ENCODE results near the gene ZNF738.

- TF ChIP-seq MAX (IDR thresholded peaks at IDR 0.05) (no peak), USF1 (IDR thresholded peaks at IDR 0.05) (no peak), RAD21 (IDR thresholded peaks at IDR 0.05; ENCODE audit: low read depth) (no peak), TAF1 (IDR thresholded peaks at IDR 0.05; ENCODE audit: low read depth) (no peak), YY1 (IDR thresholded peaks at IDR 0.05; ENCODE audit: low read depth) (no peak), CEBPB (IDR thresholded peaks at IDR 0.05) (no peak), EP300 (IDR thresholded peaks at IDR 0.05; ENCODE audit: borderline replicate concordance) (no peak)
- TF ChIP-seq, protein P1, sequence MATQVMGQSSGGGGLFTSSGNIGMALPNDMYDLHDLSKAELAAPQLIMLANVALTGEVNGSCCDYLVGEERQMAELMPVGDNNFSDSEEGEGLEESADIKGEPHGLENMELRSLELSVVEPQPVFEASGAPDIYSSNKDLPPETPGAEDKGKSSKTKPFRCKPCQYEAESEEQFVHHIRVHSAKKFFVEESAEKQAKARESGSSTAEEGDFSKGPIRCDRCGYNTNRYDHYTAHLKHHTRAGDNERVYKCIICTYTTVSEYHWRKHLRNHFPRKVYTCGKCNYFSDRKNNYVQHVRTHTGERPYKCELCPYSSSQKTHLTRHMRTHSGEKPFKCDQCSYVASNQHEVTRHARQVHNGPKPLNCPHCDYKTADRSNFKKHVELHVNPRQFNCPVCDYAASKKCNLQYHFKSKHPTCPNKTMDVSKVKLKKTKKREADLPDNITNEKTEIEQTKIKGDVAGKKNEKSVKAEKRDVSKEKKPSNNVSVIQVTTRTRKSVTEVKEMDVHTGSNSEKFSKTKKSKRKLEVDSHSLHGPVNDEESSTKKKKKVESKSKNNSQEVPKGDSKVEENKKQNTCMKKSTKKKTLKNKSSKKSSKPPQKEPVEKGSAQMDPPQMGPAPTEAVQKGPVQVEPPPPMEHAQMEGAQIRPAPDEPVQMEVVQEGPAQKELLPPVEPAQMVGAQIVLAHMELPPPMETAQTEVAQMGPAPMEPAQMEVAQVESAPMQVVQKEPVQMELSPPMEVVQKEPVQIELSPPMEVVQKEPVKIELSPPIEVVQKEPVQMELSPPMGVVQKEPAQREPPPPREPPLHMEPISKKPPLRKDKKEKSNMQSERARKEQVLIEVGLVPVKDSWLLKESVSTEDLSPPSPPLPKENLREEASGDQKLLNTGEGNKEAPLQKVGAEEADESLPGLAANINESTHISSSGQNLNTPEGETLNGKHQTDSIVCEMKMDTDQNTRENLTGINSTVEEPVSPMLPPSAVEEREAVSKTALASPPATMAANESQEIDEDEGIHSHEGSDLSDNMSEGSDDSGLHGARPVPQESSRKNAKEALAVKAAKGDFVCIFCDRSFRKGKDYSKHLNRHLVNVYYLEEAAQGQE (IDR thresholded peaks at IDR 0.05; ENCODE audit: low read depth), result no peak
These were observed 36.8 kb upstream of the ZNF738 start for GRCh38 chr19:21321996-21322395.

Data from Ishikawa (cell line).